HEK293 (cell line): ENCODE results near the gene ARF3.

ENCODE experiments used
- ZNF146 ChIP-seq: fragments of 450-650 bp; formaldehyde crosslinking; IDR thresholded peaks from 2 replicates; pipeline ENCODE4 v1.5.1; 2016; ENCODE audit warnings: missing biosample characterization, missing genetic modification characterization
- ZNF16 ChIP-seq: fragments of 450-650 bp; formaldehyde crosslinking; IDR thresholded peaks from 2 replicates; pipeline ENCODE4 v1.5.1; 2016; ENCODE audit warnings: low read depth, missing biosample characterization, missing genetic modification characterization
- ZNF274 ChIP-seq, 2 experiments: fragments of 200-500 bp in 1 of 2; fragments of 450-650 bp in 1 of 2; sonication (Bioruptor generic) in 1 of 2; formaldehyde crosslinking in 1 of 2; IDR thresholded peaks; 2 replicates each; pipeline versions ENCODE4 v1.5.1 to v1.6.1; 2014 to 2016; ENCODE audit warnings: borderline replicate concordance in 1 of 2, inconsistent platforms in 1 of 2, low read length in 1 of 2, missing biosample characterization in 1 of 2, missing genetic modification characterization in 1 of 2
- ZNF37A ChIP-seq: fragments of 450-650 bp; IDR thresholded peaks from 2 replicates; pipeline ENCODE4 v1.5.1; 2018; ENCODE audit warnings: missing biosample characterization, missing genetic modification characterization
- ZNF423 ChIP-seq: fragments of 450-650 bp; formaldehyde crosslinking; IDR thresholded peaks from 2 replicates; pipeline ENCODE4 v1.5.1; 2016; ENCODE audit warnings: missing biosample characterization, missing genetic modification characterization
- ZNF664 ChIP-seq: fragments of 450-650 bp; formaldehyde crosslinking; IDR thresholded peaks from 2 replicates; pipeline ENCODE4 v1.5.1; 2016; ENCODE audit warnings: missing biosample characterization, missing genetic modification characterization
- ZNF830 ChIP-seq: fragments of 450-650 bp; IDR thresholded peaks from 2 replicates; pipeline ENCODE4 v1.5.0; 2018; ENCODE audit warnings: missing biosample characterization, missing genetic modification characterization, low read depth, mild to moderate bottlenecking, moderate library complexity
- ZSCAN30 ChIP-seq: fragments of 450-650 bp; IDR thresholded peaks from 2 replicates; pipeline ENCODE4 v1.5.1; 2018; ENCODE audit warnings: missing biosample characterization, mild to moderate bottlenecking, missing genetic modification characterization, moderate library complexity
- TF ChIP-seq, protein P1 (sequence below): fragments of 450-650 bp; formaldehyde crosslinking; IDR thresholded peaks from 2 replicates; pipeline ENCODE4 v1.5.1; 2016; ENCODE audit warnings: missing biosample characterization, missing genetic modification characterization
- TF ChIP-seq, protein P2 (sequence below): fragments of 450-650 bp; formaldehyde crosslinking; IDR thresholded peaks from 2 replicates; pipeline ENCODE4 v1.5.1; 2016; ENCODE audit warnings: missing biosample characterization, missing genetic modification characterization

DNA sequence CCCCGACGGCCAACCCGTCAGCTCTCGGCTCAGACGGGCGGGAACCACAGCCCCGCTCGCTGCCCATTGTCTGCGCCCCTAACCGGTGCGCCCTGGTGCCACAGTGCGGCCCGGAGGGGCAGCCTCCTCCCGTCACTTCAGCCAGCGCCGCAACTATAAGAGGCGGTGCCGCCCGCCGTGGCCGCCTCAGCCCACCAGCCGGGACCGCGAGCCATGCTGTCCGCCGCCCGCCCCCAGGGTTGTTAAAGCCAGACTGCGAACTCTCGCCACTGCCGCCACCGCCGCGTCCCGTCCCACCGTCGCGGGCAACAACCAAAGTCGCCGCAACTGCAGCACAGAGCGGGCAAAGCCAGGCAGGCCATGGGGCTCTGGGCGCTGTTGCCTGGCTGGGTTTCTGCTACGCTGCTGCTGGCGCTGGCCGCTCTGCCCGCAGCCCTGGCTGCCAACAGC is 21.0 kb upstream of the ARF3 start, which contains the start of gene WNT1:
- TF ChIP-seq ZSCAN30 (tag by site-specific recombination) (no peak), ZNF274 (IDR thresholded peaks at IDR 0.05; ENCODE audit: low read length) (no peak), ZNF274 (tag by site-specific recombination; IDR thresholded peaks at IDR 0.05; ENCODE audit: borderline replicate concordance) (no peak), ZNF423 (tag by site-specific recombination) (no peak), ZNF146 (no peak), ZNF664 (tag by site-specific recombination) (no peak), ZNF16 (no peak), ZNF37A (tag by site-specific recombination) (no peak), ZNF830 (tag by site-specific recombination) (no peak)
- TF ChIP-seq, protein P1, sequence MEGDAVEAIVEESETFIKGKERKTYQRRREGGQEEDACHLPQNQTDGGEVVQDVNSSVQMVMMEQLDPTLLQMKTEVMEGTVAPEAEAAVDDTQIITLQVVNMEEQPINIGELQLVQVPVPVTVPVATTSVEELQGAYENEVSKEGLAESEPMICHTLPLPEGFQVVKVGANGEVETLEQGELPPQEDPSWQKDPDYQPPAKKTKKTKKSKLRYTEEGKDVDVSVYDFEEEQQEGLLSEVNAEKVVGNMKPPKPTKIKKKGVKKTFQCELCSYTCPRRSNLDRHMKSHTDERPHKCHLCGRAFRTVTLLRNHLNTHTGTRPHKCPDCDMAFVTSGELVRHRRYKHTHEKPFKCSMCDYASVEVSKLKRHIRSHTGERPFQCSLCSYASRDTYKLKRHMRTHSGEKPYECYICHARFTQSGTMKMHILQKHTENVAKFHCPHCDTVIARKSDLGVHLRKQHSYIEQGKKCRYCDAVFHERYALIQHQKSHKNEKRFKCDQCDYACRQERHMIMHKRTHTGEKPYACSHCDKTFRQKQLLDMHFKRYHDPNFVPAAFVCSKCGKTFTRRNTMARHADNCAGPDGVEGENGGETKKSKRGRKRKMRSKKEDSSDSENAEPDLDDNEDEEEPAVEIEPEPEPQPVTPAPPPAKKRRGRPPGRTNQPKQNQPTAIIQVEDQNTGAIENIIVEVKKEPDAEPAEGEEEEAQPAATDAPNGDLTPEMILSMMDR (tag by site-specific recombination) = no peak
- TF ChIP-seq, protein P2, sequence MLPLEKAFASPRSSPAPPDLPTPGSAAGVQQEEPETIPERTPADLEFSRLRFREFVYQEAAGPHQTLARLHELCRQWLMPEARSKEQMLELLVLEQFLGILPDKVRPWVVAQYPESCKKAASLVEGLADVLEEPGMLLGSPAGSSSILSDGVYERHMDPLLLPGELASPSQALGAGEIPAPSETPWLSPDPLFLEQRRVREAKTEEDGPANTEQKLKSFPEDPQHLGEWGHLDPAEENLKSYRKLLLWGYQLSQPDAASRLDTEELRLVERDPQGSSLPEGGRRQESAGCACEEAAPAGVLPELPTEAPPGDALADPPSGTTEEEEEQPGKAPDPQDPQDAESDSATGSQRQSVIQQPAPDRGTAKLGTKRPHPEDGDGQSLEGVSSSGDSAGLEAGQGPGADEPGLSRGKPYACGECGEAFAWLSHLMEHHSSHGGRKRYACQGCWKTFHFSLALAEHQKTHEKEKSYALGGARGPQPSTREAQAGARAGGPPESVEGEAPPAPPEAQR (tag by site-specific recombination) = no peak
